HepG2 (cell line): ENCODE results near the gene CALD1. TPM values are rescaled to one million over a fixed set of nuclear protein-coding genes. Genes with fewer than 3 reads are reported as not detected.

Experiments
- CSRNP1 ChIP-seq: sonication (generic); formaldehyde crosslinking; IDR thresholded peaks from 2 replicates; pipeline ENCODE4 v1.8.1; 2023; ENCODE audit warnings: mild to moderate bottlenecking, missing genetic modification reagents
- E2F1 ChIP-seq: sonication (generic); formaldehyde crosslinking; IDR thresholded peaks from 2 replicates; pipeline ENCODE4 v1.5.0; 2020; ENCODE audit warnings: missing genetic modification reagents
- EZH2 ChIP-seq: conservative IDR thresholded peaks from 2 replicates; pipeline ENCODE4 v1.6.1; 2012; ENCODE audit warnings: mild to moderate bottlenecking, low read depth, low read length, moderate library complexity
- FOXJ3 ChIP-seq: sonication (generic); formaldehyde crosslinking; IDR thresholded peaks from 2 replicates; pipeline ENCODE4 v1.4.0; 2020; ENCODE audit warnings: missing genetic modification reagents, mild to moderate bottlenecking, borderline replicate concordance
- FOXM1 ChIP-seq: sonication (generic); formaldehyde crosslinking; IDR thresholded peaks from 2 replicates; pipeline ENCODE4 v1.5.0; 2020; ENCODE audit warnings: missing genetic modification reagents
- IRX3 ChIP-seq: sonication (generic); formaldehyde crosslinking; IDR thresholded peaks from 2 replicates; pipeline ENCODE4 v1.8.1; 2023; ENCODE audit warnings: mild to moderate bottlenecking, low read depth, missing genetic modification reagents, borderline replicate concordance
- JARID2 ChIP-seq: sonication (generic); formaldehyde crosslinking; IDR thresholded peaks from 2 replicates; pipeline ENCODE4 v1.8.1; 2023; ENCODE audit warnings: missing genetic modification reagents, inconsistent platforms; ENCODE audit not compliant: insufficient replicate concordance
- PAF1 ChIP-seq: IDR thresholded peaks from 2 replicates; pipeline ENCODE4 v1.6.1; 2016; ENCODE audit warnings: missing genetic modification reagents, missing compliant biosample characterization
- ZBTB2 ChIP-seq: sonication (generic); formaldehyde crosslinking; IDR thresholded peaks from 2 replicates; pipeline ENCODE4 v1.8.0; 2022; ENCODE audit warnings: low read depth, missing genetic modification reagents
- ZBTB21 ChIP-seq: sonication (generic); formaldehyde crosslinking; IDR thresholded peaks from 2 replicates; pipeline ENCODE4 v1.4.0; 2020; ENCODE audit warnings: missing genetic modification reagents
- ZNF446 ChIP-seq: sonication (generic); formaldehyde crosslinking; IDR thresholded peaks from 2 replicates; pipeline ENCODE4 v1.5.0; 2020; ENCODE audit warnings: mild to moderate bottlenecking, missing genetic modification reagents
- ZXDC ChIP-seq: sonication (generic); formaldehyde crosslinking; IDR thresholded peaks from 2 replicates; pipeline ENCODE4 v1.5.0; 2020; ENCODE audit warnings: mild to moderate bottlenecking, missing genetic modification reagents
- polyA plus RNA-seq, 8 experiments: library from polyadenylated mRNA; depleted of rRNA in 3 of 8; stranded (reverse) in 7 of 8; unstranded in 1 of 8; fragments of >200 nt; fragmentation: Illumina TruSeq in 4 of 8; extraction: Trizol in 4 of 8; gene quantifications; 2 replicates each; pipeline versions ENCODE4 v1.2.1 to v1.2.3, GENCODE V29; 2011 to 2016; ENCODE audit warnings: low read depth in 4 of 8, missing spikeins in 1 of 8, mixed read lengths in 1 of 8; ENCODE audit not compliant: insufficient read depth in 1 of 8
- total RNA-seq, 5 experiments: library from RNA; depleted of rRNA; stranded (reverse); fragments of >200 nt; fragmentation: Illumina TruSeq; extraction: Trizol; gene quantifications; 2 replicates each; pipeline ENCODE4 v1.2.3, GENCODE V29; 2016; ENCODE audit warnings: low read depth in 1 of 5

Gene CALD1
- total and polyA plus RNA-seq, 2 of the 13 experiments (the other 11 are each of a cell fraction or from before 2014, with no cell fraction given), result 53.0 to 112 TPM

- TF ChIP-seq ZXDC (CRISPR knock-in tag) (no peak), ZNF446 (CRISPR knock-in tag) (no peak), EZH2 (no peak), FOXJ3 (CRISPR knock-in tag) (no peak), ZBTB2 (no peak), JARID2 (CRISPR knock-in tag) (no peak), CSRNP1 (CRISPR knock-in tag) (no peak), FOXM1 (CRISPR knock-in tag) (no peak), E2F1 (CRISPR knock-in tag) (no peak), PAF1 (CRISPR knock-in tag) (no peak), ZBTB21 (CRISPR knock-in tag) (no peak), IRX3 (CRISPR knock-in tag) (no peak)
Measured at GRCh38 chr7:134993877-134994456, 214.5 kb downstream of the CALD1 start (continued).
